Measurements from ENCODE around the gene ZNF460.

ZNF460 gene

GRCh38 chr19:57321751-57322150, 41.5 kb downstream of the ZNF460 start:
- DNase-seq (ENCODE audit: low read depth) = no peak
- H3K4me3 ChIP-seq (ENCODE audit: low read depth, low read length) = peak overlapping the region; percentile 88
- in situ Hi-C loops (cut with HindIII; ENCODE audit: low sequenced_read_pairs) = no loop called here
- TF ChIP-seq CTCF (IDR thresholded peaks at IDR 0.05; ENCODE audit: low read depth, low read length, missing control alignments) = no peak

GRCh38 chr19:57324992-57325391, 44.7 kb downstream of the ZNF460 start:
- no peak for DNase-seq (ENCODE audit: low read depth)
- no peak overlapping the region for H3K4me3 ChIP-seq (ENCODE audit: low read depth, low read length)
- in situ Hi-C loops (cut with HindIII; ENCODE audit: low sequenced_read_pairs) = no loop called here
- TF ChIP-seq CTCF (IDR thresholded peaks at IDR 0.05; ENCODE audit: low read depth, low read length, missing control alignments) = no peak

- no peak for DNase-seq (ENCODE audit: low read depth)
- H3K4me3 ChIP-seq (ENCODE audit: low read depth, low read length) = no peak overlapping the region
- in situ Hi-C loops (cut with HindIII; ENCODE audit: low sequenced_read_pairs) = no loop called here
- TF ChIP-seq CTCF (IDR thresholded peaks at IDR 0.05; ENCODE audit: low read depth, low read length, missing control alignments) = no peak
These were observed 47.7 kb downstream of the ZNF460 start for GRCh38 chr19:57327993-57328392.

GRCh38 chr19:57334191-57334590, 53.9 kb downstream of the ZNF460 start:
- TF ChIP-seq CTCF (IDR thresholded peaks at IDR 0.05; ENCODE audit: low read depth, low read length, missing control alignments) = no peak
- in situ Hi-C loops (cut with HindIII; ENCODE audit: low sequenced_read_pairs) = no loop called here
- no peak for DNase-seq (ENCODE audit: low read depth)
- H3K4me3 ChIP-seq (ENCODE audit: low read depth, low read length) = no peak overlapping the region

- H3K4me3 ChIP-seq (ENCODE audit: low read depth, low read length) = no peak overlapping the region
- no peak for DNase-seq (ENCODE audit: low read depth)
- no peak for TF ChIP-seq CTCF (IDR thresholded peaks at IDR 0.05; ENCODE audit: low read depth, low read length, missing control alignments)
- in situ Hi-C loops (cut with HindIII; ENCODE audit: low sequenced_read_pairs) = no loop called here
These were observed 58.6 kb downstream of the ZNF460 start for GRCh38 chr19:57338877-57339276.

- DNase-seq (ENCODE audit: low read depth) = no peak
- in situ Hi-C loops (cut with HindIII; ENCODE audit: low sequenced_read_pairs) = no loop called here
- no peak for TF ChIP-seq CTCF (IDR thresholded peaks at IDR 0.05; ENCODE audit: low read depth, low read length, missing control alignments)
- no peak overlapping the region for H3K4me3 ChIP-seq (ENCODE audit: low read depth, low read length)
These were observed 62.3 kb downstream of the ZNF460 start for GRCh38 chr19:57342582-57342981.
